IMR-90 (cell line): ENCODE data around the gene CACYBP. TPM values are rescaled to one million over a fixed set of nuclear protein-coding genes. Genes with fewer than 3 reads are reported as not detected.

Source experiments
- ATAC-seq: fragments of 200-7000 bp; cut with Tn5 transposase; 2 replicates; pipeline ENCODE4 v1.9.1; 2020; ENCODE audit warnings: low read depth, mild to moderate bottlenecking, moderate library complexity
- BruUV-seq: library from RNA; stranded (reverse); fragments of 400-500 nt; replicated peaks from 2 replicates; lab custom pipeline; 2021; lab: Mats Ljungman, UMichigan
- CTCF ChIA-PET: fragments of 300-600 bp; formaldehyde crosslinking; extraction: SDS; loops from one replicate; lab custom pipeline; 2021; ENCODE audit warnings: antibody characterized with exemption; lab: Yijun Ruan, JAX
- POLR2A ChIA-PET: fragments of 300-600 bp; sonication (Branson Sonifier 250); formaldehyde crosslinking; loops from one replicate; lab custom pipeline; 2022; ENCODE audit warnings: antibody characterized with exemption; ENCODE audit not compliant: unreplicated experiment; lab: Charles Lee
- DNase-seq: peaks from one replicate; pipeline ENCODE4 v3.0.0; 2013
- H2AFZ ChIP-seq: replicated peaks from 2 replicates; pipeline ENCODE3; 2013; ENCODE audit warnings: low read length, mild to moderate bottlenecking; ENCODE audit not compliant: poor library complexity
- H2AK5ac ChIP-seq: 2 replicates; pipeline ENCODE4 v1.6.1; 2013; ENCODE audit warnings: low read depth, low read length, inconsistent platforms
- H2AK9ac ChIP-seq: replicated peaks from 2 replicates; pipeline ENCODE3; 2013; ENCODE audit warnings: mild to moderate bottlenecking, low read depth, low read length, moderate library complexity; ENCODE audit not compliant: poor library complexity
- H2BK120ac ChIP-seq: 2 replicates; pipeline ENCODE4 v1.6.1; 2013; ENCODE audit warnings: low read depth, low read length, inconsistent platforms
- H2BK15ac ChIP-seq: 3 replicates; pipeline ENCODE4 v1.6.1; 2013; ENCODE audit warnings: low read depth, low read length, inconsistent platforms
- H2BK20ac ChIP-seq: 2 replicates; pipeline ENCODE4 v1.6.1; 2013; ENCODE audit warnings: low read depth, mild to moderate bottlenecking, inconsistent platforms, low read length, moderate library complexity
- H2BK5ac ChIP-seq: 2 replicates; pipeline ENCODE4 v1.6.1; 2013; ENCODE audit warnings: mild to moderate bottlenecking, low read depth, low read length, inconsistent platforms; ENCODE audit not compliant: poor library complexity, severe bottlenecking
- H3K14ac ChIP-seq: replicated peaks from 2 replicates; pipeline ENCODE4 v1.6.1; 2013; ENCODE audit warnings: low read depth, low read length, inconsistent platforms
- H3K18ac ChIP-seq: 2 replicates; pipeline ENCODE4 v1.6.1; 2013; ENCODE audit warnings: low read depth, low read length, control low read depth
- H3K23ac ChIP-seq: 2 replicates; pipeline ENCODE4 v1.6.1; 2013; ENCODE audit warnings: low read depth, low read length, inconsistent platforms
- H3K27ac ChIP-seq: 2 replicates; pipeline ENCODE4 v1.5.1; 2013; ENCODE audit warnings: mild to moderate bottlenecking, control low read depth, low read length; ENCODE audit not compliant: insufficient read depth
- H3K27me3 ChIP-seq: 2 replicates; pipeline ENCODE4 v1.6.1; 2013; ENCODE audit warnings: low read length; ENCODE audit not compliant: control insufficient read depth, insufficient read depth
- H3K36me3 ChIP-seq: 2 replicates; pipeline ENCODE4 v1.6.1; 2013; ENCODE audit warnings: low read length, mixed read lengths; ENCODE audit not compliant: control insufficient read depth, insufficient read depth
- H3K4ac ChIP-seq: 2 replicates; pipeline ENCODE4 v1.6.1; 2013; ENCODE audit warnings: low read depth, low read length, inconsistent platforms
- H3K4me1 ChIP-seq: 2 replicates; pipeline ENCODE4 v1.6.1; 2013; ENCODE audit warnings: low read length, mixed read lengths; ENCODE audit not compliant: control insufficient read depth, insufficient read depth
- H3K4me2 ChIP-seq: 2 replicates; pipeline ENCODE4 v1.6.1; 2013; ENCODE audit warnings: low read depth, mild to moderate bottlenecking, control low read depth, low read length, moderate library complexity
- H3K4me3 ChIP-seq: 2 replicates; pipeline ENCODE4 v1.5.1; 2013; ENCODE audit warnings: low read depth, mild to moderate bottlenecking, control low read depth, low read length, moderate library complexity; ENCODE audit not compliant: insufficient read depth
- H3K56ac ChIP-seq: 2 replicates; pipeline ENCODE4 v1.6.1; 2013; ENCODE audit warnings: low read length, inconsistent platforms; ENCODE audit not compliant: insufficient read depth; ENCODE audit errors: extremely low read depth
- H3K79me1 ChIP-seq, 2 experiments: 2 replicates each; pipeline ENCODE4 v1.6.1; 2013; ENCODE audit warnings: low read length in 2 of 2, inconsistent platforms in 1 of 2, low read depth in 1 of 2
- H3K9ac ChIP-seq: 2 replicates; pipeline ENCODE4 v1.6.1; 2013; ENCODE audit warnings: low read depth, low read length, control low read depth
- H3K9me1 ChIP-seq: 2 replicates; pipeline ENCODE4 v1.6.1; 2013; ENCODE audit warnings: low read length, inconsistent platforms; ENCODE audit not compliant: insufficient read depth
- H3K9me3 ChIP-seq: 2 replicates; pipeline ENCODE4 v1.6.1; 2013; ENCODE audit warnings: low read length; ENCODE audit not compliant: control insufficient read depth, insufficient read depth
- H4K20me1 ChIP-seq: 2 replicates; pipeline ENCODE4 v1.6.1; 2013; ENCODE audit warnings: low read length, inconsistent platforms; ENCODE audit not compliant: insufficient read depth
- H4K5ac ChIP-seq: 2 replicates; pipeline ENCODE4 v1.6.1; 2013; ENCODE audit warnings: mild to moderate bottlenecking, low read depth, low read length, control low read depth
- H4K8ac ChIP-seq, 2 experiments: 2 replicates each; pipeline ENCODE4 v1.6.1; 2013; ENCODE audit warnings: low read depth in 2 of 2, low read length in 2 of 2, control low read depth in 1 of 2, inconsistent platforms in 1 of 2
- H4K91ac ChIP-seq: 2 replicates; pipeline ENCODE4 v1.6.1; 2013; ENCODE audit warnings: low read depth, low read length, inconsistent platforms; ENCODE audit not compliant: insufficient read depth
- CEBPB ChIP-seq: IDR thresholded peaks from 2 replicates; pipeline ENCODE4 v1.6.1; 2012; ENCODE audit warnings: low read depth, low read length, improper control_type of control experiment
- RAD21 ChIP-seq: IDR thresholded peaks from 2 replicates; pipeline ENCODE4 v1.6.1; 2012; ENCODE audit warnings: low read length, improper control_type of control experiment
- WGBS, 2 experiments: methylation state at CpG; one replicate each; pipeline versions ENCODE4 v1.1.5 to v1.1.7; 2013; ENCODE audit warnings: missing lambda C conversion rate in 2 of 2; ENCODE audit not compliant: insufficient read length in 1 of 2; ENCODE audit errors: extremely low coverage in 2 of 2; 5-methylcytosine and 5-hydroxymethylcytosine counted together
- dilution Hi-C: fragments of 300-500 bp; cut with HindIII; formaldehyde crosslinking; loops from one replicate; pipeline ENCODE4 v1.14.3; 2018; ENCODE audit warnings: low sequenced_read_pairs; ENCODE audit not compliant: unreplicated experiment
- in situ Hi-C: fragments of 300-500 bp; cut with MboI; formaldehyde crosslinking; loops from 3 replicates; pipeline ENCODE4 v1.14.3; 2019; ENCODE audit warnings: low sequenced_read_pairs, inconsistent platforms, mixed read lengths
- intact Hi-C: fragments of 100-400 bp; cut with micrococcal nuclease; formaldehyde crosslinking; loops from 2 replicates; pipeline ENCODE4 v1.10.0; 2022
- polyA plus RNA-seq, 3 experiments: library from polyadenylated mRNA; depleted of rRNA; stranded (reverse); fragments of >200 nt; gene quantifications; 2 replicates each; pipeline ENCODE4 v1.2.3, GENCODE V29; 2012; ENCODE audit warnings: low replicate concordance in 1 of 3
- total RNA-seq: library from RNA; depleted of rRNA; stranded (reverse); fragments of >200 nt; gene quantifications from 2 replicates; pipeline ENCODE4 v1.2.3, GENCODE V29; 2012

CACYBP gene
- total and polyA plus RNA-seq, 2 of the 4 experiments (the other 2 are of a cell fraction) = 61.8 to 62.8 TPM

GRCh38 chr1:174975764-174976163 lies 24.0 kb upstream of the CACYBP start:
- no peak for ATAC-seq

More at GRCh38 chr1:174975764-174976163, 24.0 kb upstream of the CACYBP start:
- DNase-seq = no peak
- H2BK120ac ChIP-seq = no peak overlapping the region
- intact Hi-C loops = no loop called here
- H3K9ac ChIP-seq = no peak overlapping the region
- H4K5ac ChIP-seq = no peak overlapping the region
- no peak overlapping the region for H2AK5ac ChIP-seq
- peaks cover 2% of the 10 kb centered on the region; the same call in 1 of the 2 replicates for H3K4me1 ChIP-seq
- H2BK15ac ChIP-seq = no peak overlapping the region
- no peak overlapping the region for H2BK5ac ChIP-seq
- H4K91ac ChIP-seq = no peak overlapping the region
- no peak overlapping the region for H3K27ac ChIP-seq
- no peak overlapping the region for H3K4ac ChIP-seq
- no peak overlapping the region for H2AK9ac ChIP-seq
- no peaks in the 10 kb centered on the region for H3K36me3 ChIP-seq
- dilution Hi-C loops = no loop called here
- H3K9me3 ChIP-seq = no peaks in the 10 kb centered on the region
- H3K56ac ChIP-seq = no peak overlapping the region
- no CpG with 5 or more reads among the region's 1 CpG for WGBS, 2 experiments
- H3K23ac ChIP-seq = no peak overlapping the region
- in situ Hi-C loops = loop anchor here (25.0 kb wide), 1 partner anchor 713 kb away; no protein-coding TSS in a partner anchor
- no peak overlapping the region for H2AFZ ChIP-seq
- POLR2A ChIA-PET = no interaction called here
- no peak overlapping the region for H3K4me3 ChIP-seq
- no peaks in the 10 kb centered on the region for H4K20me1 ChIP-seq
- no TSS peak for BruUV-seq
- H4K8ac ChIP-seq = no peak overlapping the region
- H3K27me3 ChIP-seq = no peaks in the 10 kb centered on the region
- H3K18ac ChIP-seq = no peak overlapping the region
- TF ChIP-seq RAD21 = no peak
- TF ChIP-seq CEBPB = no peak
- no peak overlapping the region for H3K14ac ChIP-seq
- no peaks in the 10 kb centered on the region for H3K79me1 ChIP-seq
- H2BK20ac ChIP-seq = no peak overlapping the region
- CTCF ChIA-PET = interaction anchor here (1.9 kb wide), 1 partner anchor 11 kb away, joined by 5 read pairs; no protein-coding TSS in a partner anchor
- no peak overlapping the region for H3K4me2 ChIP-seq
- H3K9me1 ChIP-seq = no peaks in the 10 kb centered on the region
